ENCODE results near the gene EPHA10.
"Not testable (repeated sequence)": the region's sequence is repeated elsewhere in the genome, so short reads cannot be mapped to it uniquely, and the experiment has no call there.

GRCh38 chr1:37738619-37739018, 26.3 kb downstream of the EPHA10 start:
- not testable (repeated sequence) for TF ChIP-seq POLR2A (IDR thresholded peaks at IDR 0.05; ENCODE audit: low read length); GATA1 (IDR thresholded peaks at IDR 0.05; ENCODE audit: low read depth, low read length)

Data from erythroblast (primary cell).